ENCODE data around the gene ADCYAP1R1.

The ADCYAP1R1 gene

DNA sequence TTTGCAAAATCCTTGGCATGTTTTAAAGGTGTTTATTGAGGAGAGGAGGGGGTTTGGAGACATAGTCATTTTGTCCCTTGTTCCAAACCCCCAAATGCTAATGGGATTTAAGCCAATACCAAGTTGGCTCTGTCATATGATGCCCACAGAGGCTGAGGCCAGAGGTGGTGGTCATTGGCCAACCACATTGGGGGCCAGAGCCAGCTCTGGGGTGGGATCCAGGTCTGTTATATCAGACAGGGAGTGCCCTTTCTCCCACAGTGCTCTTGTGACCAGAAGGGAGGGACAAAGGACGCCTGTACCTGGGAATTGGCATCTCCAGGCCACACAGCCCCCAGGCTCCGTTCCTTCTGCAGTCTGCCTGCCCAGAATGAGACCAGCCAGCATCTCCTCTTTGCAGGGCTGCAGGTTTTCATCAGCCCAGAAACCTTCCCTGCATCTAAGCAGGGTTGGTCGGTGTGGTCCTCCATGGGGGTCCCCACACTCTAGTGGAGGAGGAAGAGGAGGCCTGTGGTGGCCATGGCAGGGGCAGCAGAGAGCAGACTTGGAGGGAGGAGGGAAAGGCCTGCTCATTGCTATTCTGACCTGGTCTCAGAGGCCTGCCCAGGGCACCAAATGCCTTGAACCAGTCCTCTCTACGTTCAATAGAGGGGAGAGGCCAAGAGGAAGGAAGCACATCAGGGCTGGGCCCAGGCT, 17.9 kb downstream of the ADCYAP1R1 start:
- DNase-seq: no peak

DNA sequence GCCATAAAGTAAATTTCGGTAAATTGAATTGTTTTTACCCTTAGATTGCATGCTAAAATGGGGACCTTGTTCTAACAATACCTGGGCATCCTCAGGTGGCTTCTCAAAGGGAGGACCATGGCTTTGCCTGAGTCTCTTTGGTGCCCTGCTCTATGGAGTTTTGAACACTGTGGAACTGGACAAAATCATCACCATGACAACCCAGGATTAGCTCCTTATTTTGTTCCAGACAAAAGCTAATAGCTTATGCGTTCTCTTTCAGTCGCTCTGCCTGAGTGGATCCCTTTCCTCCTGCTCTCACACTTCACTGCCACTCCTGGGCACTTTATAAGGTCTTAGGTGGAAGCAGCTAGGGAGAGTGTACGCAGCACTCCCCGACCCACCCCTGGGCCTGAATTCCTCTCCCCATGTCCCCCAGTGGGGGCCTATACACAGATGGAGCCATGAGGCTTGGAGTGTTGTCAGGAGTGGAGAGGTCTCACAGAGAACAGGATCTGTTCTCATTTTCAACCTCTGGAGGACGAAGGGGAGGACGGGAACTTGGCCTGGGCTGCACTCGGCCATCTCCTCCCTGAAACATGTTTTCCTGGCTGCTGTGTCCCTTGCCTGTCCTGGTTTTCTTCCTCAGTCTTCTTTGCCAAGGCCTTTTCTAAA, 19.0 kb downstream of the ADCYAP1R1 start:
- DNase-seq: no peak

DNA sequence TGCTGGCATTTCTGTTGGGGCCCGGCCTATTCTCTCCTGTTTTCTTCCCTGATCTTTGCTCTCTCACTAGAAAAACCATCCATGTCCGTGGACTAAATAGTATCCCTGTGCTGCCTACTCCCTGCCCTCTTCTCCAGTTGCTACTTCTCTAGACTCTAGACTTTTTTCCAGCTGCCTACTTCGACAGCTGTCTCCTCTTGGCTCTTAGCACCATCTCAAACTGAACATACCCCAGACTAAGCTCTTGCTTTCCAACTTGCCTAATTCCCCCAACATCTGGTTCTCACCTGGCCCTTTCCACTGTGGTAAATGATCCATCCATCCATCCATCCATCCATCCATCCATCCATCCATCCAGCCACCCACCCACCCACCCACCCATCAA, 19.5 kb downstream of the ADCYAP1R1 start:
- no peak for DNase-seq

DNA sequence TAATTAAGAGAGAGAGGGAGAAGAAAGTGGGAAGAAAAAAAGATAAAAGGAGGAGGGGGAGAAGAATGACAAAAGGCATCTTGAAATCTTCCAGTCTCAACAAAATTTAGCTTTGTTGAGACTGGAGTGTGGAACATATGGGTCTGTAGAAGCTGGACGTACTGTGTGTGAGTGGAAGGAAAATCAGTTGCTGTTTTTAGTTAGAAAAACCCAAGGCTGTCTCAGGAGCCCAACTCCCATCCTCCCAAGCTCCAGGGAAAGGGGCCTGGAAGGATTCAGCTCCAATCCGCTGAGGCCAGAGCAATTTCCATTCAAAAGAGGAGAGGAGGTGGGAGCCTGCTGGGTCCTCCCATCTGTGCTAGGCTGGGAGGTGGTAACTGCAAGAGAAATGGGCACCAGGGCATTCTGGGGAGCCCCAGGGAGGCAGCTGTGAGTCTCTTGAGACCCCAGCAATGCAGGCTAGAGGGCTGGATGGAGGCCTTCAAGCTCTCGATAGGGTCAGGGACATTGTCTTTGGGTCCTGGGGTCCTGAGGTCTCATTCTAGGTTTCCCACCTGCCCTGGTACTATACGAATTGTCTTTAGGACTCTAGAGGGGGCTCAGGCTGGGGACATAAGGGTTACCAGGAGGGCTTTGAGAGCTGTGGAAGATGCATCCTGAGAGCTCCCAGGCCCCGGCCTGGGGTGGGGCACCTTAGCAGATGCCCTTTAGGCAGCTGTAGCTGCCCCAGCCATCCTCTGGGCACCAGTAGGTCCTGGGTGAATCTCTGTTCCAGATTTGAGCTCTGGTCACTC, 21.4 kb downstream of the ADCYAP1R1 start:
- no peak for DNase-seq

DNA sequence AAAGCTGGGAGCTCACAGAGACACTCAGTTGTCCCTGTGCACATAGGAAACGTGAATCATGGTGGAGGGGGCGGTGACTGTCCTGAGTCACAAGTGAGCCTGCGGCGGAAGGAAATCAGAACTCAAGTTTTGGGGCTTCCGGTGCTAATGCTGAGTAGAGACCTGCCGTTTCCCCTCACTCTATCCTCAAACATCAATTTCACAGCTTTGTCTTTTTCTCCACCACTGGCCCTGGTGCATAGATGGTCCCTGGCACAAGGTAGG, 21.9 kb downstream of the ADCYAP1R1 start:
- no peak for DNase-seq

DNA sequence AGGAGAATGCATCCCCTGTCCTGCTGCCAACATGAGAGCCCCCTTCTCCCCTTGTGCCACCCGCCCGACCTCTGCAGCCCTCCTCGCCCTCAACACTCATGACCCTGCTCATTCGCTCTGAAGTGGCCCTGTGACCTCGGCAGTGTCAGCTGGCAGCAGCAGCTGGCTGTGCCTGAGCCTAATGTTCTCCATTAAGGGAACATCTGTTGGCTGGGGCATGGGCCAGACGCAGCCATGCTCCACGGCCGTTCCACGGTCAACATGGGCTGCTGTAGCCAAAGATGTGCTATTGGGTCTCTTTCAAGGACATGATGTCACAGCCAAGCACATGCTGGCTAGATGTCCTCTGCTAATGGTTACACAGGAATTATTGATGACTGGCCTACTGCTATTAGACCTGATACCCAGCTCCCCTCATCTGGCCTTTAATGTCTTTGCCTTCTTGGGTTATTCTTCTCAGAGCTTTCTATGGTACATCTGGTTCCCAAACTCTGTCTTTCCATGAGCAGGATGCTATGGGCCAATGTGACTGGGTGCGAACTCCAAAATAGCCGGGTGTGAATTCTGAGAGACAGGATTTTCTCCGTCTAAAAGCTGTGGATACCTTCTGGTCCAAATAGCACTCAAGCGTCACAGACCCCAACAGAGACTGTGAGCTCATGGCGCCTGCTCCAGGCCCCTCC, 22.4 kb downstream of the ADCYAP1R1 start:
- no peak for DNase-seq

DNA sequence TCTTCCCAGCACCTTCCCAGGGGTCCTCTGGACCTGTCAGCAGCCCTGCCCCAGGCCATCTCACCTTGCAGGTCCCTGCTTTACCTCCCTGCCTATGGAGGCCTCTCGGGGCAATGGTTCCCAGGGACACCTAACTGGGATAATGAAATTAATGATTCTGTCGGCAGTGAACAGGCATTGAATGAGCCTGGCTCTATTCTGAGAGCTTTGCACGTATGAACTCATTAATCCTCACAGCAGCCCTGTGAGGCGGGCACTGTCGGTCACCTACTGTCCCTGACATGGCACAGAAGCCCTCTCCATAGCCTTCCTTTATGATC, 22.9 kb downstream of the ADCYAP1R1 start:
- DNase-seq: no peak

DNA sequence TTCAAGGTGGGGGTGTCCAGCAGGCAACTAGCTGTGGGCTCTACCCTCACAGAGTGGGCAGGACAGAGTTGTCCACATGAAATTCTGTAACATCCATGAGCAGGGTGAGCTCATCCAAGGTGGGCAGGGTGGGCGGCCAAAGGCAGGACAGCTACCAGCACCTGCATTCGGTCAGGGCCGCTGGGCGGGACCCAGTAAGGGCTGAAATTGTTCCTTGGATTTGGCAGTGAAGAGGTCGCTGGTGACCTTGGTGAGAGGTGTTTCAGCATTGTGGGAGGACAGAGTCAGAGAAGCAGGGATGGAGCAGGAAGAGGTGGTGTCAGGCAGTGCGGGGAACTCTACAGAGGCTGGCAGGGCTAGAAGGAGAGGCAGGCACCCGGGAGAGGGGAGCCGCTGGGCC, 23.9 kb downstream of the ADCYAP1R1 start:
- no peak for DNase-seq

DNA sequence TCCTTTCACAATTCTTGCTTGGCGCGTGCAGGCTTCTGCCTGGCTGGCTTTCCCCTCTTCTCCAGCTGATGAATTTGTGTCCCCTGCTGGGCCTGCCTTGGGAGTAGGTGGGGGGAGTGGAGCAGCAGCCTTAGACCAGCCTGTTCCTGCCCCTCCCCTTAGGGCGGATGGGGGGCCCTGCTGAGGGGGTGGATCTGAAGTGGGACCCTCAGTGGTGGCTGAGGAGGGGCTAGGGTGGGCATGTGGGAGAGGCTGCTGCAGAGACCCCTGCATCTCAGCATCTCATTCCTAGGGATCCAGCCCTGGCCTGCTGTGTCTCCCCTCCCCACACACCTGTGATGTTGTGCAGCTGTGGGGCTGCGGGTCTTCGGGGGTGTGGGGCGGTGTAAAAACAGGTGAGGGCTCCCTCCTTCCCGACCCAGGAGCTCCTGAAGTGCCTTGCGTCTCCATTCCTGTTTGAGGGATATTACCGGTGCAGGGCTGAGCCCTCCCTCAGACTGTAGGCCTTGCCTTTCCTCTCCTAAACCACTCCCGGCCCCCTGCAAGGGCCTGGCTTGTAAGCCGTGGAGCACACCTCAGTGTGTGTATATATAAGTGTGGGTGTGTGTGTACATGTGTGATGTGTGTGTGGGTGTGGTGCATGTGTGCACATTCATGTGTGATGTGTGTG, 24.7 kb downstream of the ADCYAP1R1 start:
- no peak for DNase-seq

DNA sequence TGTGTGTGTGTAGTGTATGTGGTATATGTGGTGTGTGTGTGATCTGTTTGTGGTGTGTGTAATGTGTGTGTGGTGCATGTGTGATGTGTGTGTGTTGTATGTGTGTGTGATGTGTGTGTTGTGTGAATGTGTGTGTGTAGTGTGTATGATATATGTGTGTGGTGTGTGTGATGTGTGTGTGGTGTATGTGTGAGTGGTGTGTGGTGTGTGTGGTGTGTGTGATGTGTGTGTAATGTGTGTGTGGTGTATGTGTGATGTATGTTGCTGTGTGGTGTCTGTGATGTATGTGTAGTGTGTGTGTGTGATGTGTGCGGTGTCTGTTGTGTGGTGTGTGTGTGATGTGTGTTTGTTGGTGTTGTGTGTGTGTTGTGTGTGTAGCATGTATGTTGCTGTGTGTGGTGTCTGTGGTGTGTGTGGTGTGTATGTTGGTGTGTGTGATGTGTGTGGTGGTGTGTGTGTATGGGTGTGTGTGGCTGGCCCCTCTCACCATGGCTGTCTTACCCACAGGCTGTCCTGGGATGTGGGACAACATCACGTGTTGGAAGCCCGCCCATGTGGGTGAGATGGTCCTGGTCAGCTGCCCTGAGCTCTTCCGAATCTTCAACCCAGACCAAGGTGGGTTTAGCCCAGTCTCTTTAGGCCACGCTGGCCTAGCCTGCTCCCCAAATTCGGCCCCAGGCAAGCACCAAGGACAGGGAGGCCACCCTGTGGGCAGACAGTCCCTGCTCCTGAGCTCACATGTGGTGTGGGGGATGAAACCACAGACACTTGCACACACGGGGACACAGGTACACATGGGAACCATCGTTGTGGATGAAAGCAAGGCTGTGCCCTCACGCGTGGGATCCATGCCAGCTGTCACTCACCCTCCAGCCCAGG, 25.6 kb downstream of the ADCYAP1R1 start:
- no peak for DNase-seq

DNA sequence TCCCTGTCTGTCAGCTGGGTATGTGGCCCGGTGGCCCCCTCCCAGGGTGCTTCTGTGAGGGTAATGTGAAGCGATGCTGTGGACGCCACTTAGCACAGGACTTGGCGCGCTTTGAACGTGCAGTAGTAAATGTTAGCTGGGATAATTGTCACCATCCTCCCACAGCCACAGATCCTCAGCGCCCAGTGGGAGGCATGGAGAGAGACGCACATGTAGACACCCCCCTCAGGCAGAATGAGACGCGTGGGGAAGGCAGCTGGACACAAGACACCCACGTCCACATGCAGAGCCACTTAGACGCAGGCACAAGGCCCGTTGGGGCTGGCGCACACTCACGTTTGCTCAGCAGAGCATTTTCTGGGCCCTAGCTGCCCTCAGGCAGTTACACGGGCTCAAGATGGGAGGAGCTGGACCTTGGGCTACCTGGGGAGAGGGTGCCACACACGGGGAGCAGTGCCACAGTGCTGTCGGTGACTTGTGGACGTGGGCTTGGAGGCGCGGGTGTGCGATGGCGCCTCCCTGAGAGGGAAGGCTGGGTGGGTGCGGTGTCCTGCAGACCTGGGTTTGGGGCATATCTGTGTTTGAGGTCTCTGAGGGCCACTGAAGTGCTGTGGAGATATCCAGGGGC, 26.4 kb downstream of the ADCYAP1R1 start:
- DNase-seq: no peak

DNA sequence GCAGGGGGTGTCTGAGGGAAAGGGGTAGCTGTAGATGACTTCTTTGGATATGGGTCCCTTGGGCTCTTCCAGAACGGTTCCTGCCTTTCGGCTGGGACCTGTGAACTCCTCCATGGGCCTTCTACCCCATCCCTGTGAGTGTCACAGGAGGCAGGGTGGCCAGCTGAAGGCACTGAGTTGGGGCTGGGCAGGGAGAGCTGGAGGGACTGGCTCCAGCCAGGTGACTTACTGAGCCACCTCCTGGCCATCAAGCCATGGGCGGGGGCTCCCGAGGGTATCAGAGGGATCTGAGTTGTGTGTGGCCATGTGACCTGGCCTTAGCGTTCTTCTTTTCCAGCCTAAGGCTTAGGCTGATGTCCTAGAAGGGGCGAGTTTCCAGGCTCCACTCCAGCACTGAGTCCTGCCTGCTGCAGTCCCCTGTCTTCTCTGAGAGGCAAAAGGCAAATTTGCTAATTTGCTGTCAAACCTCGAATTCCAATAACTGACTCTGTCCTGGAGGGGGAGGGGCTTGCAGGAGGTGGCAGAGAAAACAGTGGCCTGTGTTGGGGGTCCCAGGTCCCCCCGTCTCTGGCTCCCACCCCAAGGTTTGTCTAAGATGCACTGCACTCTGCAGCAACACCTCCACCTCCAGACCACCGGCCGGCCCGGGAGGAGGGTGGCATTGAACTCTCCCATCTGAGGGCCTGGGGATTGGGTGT, 27.2 kb downstream of the ADCYAP1R1 start:
- DNase-seq: no peak

DNA sequence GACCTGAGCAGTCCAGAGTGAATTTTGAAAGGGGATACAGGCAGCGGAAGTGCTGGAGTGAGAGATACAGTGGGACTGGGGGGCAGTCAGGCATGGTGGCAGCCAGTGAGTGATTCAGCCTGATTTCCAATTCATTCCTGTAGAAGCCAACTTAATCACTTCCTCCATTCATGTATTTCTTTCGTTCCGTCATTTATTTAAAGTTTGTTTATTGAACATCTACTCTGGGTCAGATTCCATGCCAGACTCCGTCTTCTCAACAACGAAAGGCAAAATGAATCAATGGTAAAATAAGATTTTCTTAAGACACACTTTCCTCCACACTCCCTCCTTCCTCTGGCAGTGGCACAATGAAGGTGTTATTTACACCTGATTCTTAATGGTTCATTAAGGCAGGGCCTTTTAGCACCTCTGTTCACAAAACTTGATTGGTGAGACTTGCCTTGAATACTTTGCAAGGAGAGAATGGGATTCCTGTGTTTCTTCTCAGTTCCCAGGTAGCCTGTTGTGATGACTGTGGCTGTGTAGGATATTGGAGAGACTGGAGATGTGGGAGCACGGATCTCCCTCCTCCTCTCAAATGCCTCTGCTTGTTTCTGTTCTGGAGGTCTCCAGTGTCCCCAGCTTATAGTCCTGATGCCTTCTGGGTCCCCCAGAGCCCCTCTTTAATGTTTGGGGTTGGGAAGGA, 27.9 kb downstream of the ADCYAP1R1 start:
- no peak for DNase-seq

DNA sequence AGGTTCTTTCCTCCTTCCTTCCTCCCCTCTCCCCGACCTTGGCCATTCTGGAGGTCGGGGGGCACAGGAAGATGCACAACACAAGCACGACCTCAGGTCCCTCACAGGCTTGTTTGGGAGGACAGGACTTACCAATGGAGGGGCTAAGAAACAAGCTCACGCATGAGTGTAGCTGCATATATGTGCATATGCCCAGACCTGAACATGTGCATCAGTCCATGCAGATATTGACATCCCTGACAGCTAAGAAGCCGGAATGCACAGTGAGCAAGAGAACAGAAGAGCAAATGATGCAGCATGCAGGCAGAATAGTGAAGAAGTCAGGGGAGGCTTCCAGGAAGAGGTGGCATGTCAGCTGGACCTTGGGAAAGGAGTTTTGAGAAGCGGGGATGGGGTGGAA, 28.7 kb downstream of the ADCYAP1R1 start:
- no peak for DNase-seq

DNA sequence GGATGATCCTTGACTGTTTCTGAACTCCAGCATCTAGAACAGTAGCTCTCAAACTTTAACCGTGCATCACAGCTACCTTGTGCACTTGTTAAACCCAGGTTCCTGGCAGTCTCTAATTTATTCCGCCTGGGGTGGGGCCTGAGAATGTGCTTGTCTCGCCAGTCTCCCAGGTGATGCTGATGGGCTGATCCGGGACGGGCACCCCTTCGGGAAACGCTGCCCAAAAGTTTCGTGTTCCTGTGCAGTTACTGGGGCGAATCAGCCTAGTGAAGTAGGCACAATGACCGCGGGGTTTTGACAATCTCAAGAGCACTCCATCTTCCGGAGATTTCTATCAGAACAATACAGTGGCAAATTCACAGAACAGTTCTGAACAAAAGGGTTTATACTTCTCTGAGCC, 29.9 kb downstream of the ADCYAP1R1 start:
- no peak for DNase-seq

DNA sequence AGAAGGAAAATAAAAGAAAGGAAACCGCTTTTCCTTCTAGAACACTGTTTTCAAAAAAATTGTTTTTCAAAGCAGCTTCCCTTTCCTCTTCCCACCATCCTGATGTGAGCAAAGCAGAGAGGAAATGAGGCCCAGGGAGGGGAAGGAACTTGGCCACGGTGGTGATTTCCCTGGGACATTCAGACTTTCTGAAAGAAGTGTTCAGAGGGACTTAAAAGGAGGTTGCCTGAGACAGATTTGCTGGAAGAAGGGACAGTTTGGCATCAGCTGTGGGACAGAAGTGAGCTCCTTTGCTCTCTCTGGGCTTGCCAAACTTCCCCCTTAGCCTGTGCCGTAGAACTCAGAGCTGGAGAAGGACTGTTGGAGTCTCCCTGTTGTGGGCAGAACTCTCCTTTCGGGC, 30.3 kb downstream of the ADCYAP1R1 start:
- DNase-seq: no peak

DNA sequence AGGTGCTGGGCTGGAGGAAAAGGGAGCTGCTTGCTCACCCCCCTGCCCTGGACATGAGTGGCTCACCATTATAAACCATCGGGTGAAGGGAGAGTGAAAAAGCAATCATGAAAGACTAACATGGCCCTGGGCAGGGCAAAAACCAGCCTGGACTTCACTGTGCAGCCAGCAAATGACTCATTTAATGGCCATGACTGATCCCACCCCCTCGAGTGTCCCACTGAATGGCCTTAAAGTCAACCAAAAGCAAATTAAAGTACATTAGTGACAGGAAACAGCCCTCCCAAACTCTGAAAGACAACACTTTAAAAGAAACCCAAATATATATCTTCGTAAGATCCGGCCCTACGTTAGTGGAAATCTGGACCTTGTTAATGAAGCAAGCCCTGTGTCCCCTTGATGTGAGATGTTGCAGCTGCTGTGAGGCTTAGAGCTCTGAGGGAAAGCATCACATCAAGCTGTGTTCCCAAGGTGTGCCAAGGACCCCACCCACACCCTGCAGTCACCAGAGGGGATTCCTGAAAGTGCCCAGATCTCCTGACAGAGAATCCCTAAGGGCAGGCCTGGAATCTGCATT, 31.2 kb downstream of the ADCYAP1R1 start:
- no peak for DNase-seq

DNA sequence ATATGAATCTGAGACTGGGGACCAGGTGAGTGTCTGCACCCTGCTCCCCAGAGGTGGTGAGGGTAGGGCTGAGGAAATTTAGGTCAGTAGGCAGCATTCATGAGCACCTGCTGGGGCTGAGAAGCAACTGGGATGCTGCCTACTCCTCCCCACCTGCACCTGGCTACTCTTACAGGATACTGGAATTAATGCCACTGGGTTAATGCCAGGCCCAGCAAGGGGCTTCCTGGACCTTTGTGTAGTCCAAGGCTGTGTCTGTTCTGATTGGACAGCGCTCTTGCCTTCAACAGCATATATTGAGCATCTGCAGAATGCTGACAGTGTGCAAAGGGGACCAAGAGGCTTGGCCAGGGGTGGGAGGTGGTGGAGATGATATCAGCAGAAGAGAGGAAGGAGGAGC, 32.1 kb downstream of the ADCYAP1R1 start:
- no peak for DNase-seq

DNA sequence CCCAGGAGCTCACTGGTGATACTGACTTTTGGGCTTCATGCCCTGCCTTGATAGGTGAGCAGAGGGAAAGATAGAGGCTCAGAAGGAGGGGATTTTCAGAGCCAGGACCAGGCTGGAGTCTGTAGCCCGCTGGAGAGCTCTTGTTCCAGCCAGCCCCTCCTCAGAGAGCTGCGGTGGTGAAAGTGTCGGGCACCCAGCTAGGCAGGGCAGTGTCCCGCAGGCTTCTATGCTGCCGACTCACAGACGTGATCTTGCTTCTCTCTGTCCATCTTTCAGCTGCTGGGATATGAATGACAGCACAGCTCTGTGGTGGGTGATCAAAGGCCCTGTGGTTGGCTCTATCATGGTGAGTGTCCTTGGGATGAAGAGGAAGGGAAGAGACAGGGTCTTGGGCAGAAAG, 35.2 kb downstream of the ADCYAP1R1 start:
- DNase-seq: no peak

DNA sequence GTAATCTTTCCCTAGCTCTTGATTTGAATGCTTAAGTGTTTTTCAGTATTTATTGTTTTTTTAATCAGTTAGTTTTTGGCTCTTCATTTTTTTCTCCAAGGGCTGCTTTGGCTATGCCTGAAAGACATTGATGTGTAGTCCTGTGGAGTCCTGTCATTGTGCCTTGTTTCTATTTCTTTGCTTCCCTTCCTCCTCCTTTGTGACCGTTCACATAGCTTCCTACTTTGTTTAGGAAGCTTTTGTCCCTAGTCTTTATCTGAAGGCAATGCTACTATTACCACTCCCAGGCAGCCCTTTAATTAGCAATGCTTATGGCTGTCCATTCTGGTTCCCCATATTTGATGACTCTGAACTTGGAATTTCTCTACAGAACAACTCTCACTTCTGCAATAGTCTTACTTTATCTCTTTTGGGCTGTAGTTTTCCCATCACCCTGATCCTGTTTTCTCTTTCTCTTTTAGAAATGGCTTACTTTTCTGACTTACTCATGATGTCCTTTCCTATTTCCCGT, 39.9 kb downstream of the ADCYAP1R1 start:
- no peak for DNase-seq

All from activated CD4-positive, alpha-beta T cell treated with anti-CD3 and anti-CD28 coated beads, Interleukin-2, amount 50 U/mL, for 16 hours (primary cell).